Stimulated activated CD4-positive, alpha-beta T cell treated with anti-CD3 and anti-CD28 coated beads, TNF-alpha, amount 100 ng/mL, for 24 hours (primary cell): ENCODE results near the gene PCNT.
"Not testable (repeated sequence)": the region's sequence is repeated elsewhere in the genome, so short reads cannot be mapped to it uniquely, and the experiment has no call there.

Experiments used
- DNase-seq, 3 experiments: peaks; one replicate each; pipeline ENCODE4 v3.0.0-alpha.2; 2020; ENCODE audit warnings: low read depth in 3 of 3

The PCNT gene

DNA sequence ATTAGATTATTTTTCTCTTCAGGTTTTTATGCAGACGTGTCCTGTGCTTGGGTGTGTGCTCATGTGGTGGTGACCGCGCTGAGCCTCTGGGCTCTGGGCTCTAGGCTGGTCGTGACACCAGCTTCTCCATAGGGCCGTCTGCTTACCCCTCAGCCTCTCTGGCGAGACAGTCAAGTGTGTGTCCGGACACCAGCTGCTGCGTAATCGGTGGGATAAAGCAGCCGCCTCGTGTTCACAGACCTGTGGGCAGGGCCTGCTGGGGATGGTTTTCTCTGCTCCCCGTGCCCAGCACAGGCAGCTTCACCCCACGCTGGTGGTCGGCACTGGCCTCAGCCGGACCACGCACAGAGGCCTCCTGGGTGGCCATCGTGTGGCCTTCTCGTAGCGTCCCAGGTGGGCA lies 101.1 kb downstream of the PCNT start:
- DNase-seq, result no peak

DNA sequence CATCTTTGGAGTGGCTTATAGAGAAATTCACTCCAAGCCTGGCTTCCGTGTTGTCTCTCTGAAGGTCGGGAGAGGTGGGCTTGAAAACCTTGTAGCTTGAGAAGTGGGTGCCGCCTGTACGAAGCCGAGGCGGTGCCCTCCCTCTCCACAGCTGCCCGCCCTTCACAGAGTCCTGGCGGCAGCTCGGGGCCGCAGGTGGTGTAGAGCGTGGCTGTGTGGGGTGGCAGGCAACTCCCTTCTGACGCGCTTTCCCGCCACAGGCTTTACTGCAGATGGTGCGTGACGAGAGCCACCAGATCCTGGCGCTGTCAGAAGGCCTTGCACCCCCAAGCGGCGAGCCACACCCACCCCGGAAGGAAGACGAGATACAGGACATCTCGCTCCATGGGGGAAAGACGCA lies 101.6 kb downstream of the PCNT start:
- DNase-seq, result peak in 1 of 3 experiments; percentile 11

DNA sequence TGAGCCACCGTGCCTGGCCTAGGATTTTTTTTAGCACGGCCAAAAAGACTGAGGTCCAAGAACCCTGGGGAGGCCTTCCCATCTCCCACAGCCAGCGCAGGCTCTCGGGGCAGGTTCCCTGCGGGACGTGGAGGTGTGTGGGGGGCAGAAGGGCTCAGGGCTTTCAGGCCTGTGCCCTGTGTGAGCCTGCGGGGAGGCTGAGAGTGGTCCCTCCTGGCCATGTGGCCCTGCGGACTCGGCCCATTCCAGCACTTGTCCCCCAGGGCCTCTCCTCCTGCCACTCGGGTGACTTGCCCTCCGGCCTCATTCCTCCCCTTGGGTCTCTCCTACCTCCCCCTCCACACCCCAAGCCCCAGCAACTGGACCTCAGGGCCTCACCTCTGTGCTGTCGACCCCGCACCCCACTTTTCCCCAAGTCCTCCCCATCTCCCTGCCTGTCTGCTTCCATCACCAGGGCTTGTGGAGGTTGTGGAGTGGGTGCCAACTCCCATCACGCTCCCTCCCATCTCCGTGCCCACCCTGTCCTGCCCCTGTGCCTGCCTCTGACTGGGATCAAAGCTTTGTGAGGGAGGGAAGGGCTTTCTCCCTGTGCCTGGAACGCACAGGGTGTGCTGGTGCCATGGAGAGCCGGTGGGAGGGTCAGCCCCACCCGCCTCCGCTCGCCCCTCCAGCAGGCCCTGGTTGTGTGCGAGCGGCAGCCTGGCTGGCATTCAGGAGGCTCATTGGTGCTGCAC lies 102.5 kb downstream of the PCNT start:
- DNase-seq, result no peak

DNA sequence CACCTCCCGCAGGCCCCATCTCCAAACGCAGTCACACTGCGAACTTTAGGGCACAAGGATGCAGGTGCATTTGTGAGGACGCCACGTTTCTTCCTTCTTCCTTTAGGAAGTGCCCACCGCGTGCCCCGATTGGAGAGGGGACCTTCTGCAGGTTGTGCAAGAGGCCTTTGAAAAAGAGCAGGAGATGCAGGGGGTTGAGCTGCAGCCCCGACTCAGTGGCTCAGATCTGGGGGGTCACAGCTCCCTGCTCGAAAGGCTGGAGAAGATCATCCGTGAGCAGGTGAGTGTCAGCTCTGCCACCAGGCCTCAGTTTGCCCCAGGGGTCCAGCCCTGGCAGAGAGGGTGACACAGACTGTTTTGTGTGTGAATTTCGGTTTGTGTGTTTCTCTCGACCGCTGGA lies 103.6 kb downstream of the PCNT start:
- DNase-seq, result no peak

DNA sequence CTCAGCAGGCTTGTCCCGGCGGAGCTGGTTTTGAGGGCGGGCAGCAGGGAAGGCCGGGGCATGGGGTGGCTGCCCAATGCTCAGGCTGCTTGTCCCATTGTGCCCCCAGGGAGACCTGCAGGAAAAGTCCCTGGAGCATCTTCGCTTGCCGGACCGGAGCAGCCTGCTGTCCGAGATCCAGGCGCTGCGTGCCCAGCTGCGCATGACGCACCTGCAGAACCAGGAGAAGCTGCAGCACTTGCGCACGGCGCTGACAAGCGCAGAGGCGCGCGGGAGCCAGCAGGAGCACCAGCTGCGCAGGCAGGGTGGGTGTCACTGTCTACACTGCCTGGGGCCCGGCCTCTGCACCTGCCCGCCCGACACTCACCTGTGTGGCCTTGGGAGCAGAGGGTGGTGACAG lies 104.3 kb downstream of the PCNT start:
- no peak for DNase-seq

DNA sequence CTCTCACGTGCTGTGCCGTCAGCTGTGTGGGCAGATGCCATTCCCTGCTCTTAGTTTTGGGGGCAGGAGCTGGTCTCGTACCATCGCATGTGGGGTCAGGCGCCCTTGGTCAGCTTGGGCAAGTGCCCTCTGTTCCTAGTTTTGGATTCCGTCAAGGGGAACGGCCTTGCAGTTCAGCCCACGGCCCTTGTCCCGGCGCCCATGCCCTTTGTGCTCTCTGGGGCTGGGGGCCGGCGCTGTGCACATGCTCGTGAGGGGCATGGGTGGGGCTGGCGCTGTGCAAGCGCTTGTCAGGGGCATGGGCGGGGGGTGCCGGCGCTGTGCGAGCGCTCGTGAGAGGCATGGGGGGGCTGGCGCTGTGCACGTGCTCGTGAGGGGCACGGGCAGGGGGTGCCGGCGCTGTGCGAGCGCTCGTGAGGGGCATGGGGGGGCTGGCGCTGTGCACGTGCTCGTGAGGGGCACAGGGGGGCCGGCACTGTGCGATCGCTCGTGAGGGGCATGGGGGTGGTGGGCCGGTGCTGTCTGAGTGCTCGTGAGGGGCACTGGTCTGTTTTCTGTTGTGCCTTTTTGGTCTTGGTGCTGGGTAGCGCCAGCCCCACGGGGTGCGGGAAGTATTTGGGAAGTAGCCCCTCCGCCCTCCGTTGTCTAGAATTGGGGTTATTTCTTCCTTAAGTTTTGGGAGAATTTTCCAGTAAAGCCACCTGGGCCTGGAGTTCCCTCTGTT lies 105.2 kb downstream of the PCNT start:
- DNase-seq, result no peak

DNA sequence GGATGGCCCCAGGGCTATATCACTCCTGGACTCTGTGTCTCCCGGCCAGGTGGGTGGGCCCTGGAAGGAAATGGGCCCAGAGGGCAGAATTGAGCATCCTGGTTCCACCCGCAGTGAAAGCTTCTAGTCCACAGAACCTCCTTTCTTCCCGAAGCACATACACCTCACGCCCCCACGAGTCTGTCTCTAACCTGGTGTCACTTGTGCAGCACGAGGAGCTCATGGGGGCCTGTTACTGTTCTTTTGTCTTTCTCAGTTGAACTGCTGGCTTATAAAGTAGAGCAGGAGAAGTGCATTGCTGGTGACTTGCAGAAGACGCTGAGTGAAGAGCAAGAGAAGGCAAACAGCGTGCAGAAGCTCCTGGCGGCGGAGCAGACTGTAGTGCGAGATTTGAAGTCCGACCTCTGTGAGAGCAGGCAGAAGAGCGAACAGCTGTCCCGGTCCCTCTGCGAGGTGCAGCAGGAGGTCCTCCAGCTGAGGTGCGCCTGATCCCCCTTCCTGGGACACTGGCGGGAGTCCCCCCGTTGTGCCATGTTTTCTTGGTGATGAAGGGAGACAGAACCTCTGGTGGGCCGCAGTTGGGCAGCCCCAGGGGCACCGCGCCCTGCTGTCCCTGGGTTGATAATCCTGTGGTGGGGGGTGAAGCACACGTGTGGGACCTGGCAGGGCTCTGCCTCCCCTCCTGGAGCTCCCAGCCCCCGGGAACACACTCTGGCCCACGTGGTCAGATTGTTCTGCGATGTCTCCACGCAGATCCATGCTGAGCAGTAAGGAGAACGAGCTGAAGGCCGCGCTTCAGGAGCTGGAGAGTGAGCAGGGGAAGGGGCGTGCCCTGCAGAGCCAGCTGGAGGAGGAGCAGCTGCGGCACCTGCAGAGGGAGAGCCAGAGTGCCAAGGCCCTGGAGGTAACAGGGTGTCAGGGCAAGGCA lies 106.1 kb downstream of the PCNT start:
- DNase-seq, result no peak

DNA sequence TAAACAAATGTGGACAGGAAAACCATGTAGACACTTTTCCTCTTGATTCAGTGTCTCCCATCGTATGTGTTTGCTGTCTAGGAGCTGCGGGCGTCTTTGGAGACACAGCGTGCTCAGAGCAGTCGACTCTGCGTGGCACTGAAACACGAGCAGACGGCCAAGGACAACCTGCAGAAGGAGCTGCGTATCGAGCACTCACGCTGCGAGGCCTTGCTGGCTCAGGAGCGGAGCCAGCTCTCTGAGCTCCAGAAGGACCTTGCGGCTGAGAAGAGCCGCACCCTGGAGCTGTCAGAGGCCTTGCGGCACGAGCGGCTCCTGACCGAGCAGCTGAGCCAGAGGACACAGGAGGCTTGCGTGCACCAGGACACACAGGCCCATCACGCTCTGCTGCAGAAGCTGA lies 107.5 kb downstream of the PCNT start:
- DNase-seq, result no peak

DNA sequence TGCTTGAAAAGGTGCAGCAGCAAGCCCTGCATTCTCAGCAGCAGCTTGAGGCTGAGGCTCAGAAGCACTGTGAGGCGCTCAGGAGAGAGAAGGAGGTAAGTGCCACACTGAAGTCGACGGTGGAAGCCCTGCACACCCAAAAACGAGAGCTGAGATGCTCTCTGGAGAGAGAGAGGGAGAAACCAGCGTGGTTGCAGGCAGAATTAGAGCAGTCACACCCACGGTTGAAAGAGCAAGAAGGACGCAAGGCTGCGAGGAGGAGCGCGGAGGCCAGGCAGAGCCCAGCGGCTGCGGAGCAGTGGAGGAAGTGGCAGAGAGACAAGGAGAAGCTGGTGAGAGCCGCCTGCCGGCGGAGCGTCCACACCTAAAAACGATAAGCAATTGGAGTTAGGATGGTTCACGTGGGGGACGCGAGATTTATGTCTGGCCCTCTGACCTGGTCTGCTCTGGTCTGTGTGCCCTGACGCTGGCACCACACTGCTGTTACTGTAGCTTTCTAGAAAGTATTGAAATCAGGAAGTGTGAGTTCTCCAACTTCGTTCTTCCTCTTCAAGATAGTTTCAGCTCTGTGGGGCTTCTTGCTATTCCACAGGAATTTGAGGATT lies 108.0 kb downstream of the PCNT start:
- DNase-seq, result no peak

DNA sequence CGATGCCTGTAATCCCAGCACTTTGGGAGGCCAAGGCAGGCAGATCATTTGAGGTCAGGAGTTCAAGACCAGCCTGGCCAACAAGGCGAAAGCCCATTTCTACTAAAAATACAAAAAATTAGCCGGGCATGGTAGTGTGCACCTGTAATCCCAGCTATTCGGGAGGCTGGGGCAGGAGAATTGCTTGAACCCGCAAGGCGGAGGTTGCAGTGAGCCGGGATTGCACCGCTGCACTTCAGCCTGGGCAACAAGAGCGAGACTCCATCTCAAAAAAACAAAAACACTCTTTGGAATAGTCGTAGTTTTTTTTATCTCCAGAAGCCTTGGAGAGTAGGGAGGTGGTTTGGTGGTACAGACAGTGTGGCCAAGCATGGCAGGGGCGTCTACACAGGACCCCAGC lies 109.2 kb downstream of the PCNT start:
- DNase-seq, result not testable (repeated sequence)

DNA sequence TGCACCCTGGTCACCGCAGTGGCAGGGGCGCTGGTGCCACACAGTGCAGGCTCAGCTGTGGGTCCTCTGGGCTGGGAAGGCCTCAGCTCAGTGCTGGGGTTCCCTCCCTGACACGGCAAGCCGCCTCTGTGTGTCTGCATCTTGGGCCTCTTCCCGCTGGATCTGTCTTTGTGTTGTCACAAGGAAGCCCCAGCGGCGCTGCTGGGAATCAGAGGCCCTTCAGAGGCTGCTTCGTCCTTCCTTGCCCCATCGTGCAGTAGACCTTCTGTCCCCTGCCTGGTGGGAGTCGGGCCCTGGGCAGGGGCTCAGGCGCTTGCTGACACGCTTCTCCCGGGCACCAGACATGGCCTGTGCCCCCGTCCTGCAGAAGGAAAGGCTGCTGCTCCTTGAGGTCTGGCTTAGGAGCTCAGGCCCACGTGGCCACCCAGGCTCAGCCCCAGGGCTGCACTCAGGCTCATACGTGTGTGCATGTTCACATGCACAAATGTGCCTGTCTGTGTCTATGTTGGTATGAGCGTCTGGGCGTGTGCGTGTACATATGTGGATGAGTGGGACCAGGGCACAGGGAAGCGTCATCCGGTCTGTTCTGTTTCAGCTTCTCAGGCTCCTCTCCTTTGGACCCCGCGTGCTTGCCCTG lies 110.5 kb downstream of the PCNT start:
- DNase-seq, result no peak

DNA sequence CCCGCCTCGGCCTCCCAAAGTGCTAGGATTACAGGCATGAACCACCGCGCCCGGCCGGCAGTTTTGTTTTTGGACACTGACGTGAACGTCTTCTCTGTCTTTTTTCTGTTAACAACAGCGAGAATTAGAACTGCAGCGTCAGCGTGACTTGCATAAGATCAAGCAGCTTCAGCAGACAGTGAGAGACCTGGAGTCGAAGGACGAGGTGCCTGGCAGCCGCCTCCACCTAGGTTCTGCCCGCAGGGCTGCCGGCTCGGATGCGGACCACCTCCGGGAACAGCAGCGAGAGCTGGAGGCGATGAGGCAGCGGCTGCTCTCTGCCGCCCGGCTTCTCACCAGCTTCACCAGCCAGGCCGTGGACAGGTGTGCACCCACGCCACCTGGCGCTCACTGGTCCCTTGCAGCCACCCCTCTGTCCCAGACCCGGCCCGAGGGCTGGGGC lies 111.9 kb downstream of the PCNT start:
- DNase-seq, result no peak

DNA sequence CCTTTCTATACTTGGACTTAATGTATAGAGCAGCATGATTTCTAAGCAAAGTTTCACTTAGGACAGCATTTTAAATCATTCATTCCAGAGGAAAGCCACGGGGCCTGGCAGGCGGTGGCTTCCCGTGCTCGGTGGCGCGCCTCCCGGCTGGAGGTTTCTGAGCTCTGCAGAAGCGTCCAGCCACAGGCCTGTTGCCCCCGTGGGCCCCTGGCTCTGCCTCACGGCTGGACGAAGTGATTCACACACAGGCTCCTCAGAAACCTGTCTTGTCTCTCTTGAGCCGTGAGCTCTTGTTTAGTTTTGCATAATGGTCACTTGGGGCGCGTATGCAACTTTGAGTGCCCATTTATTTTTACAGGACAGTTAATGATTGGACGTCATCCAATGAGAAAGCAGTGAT lies 112.7 kb downstream of the PCNT start:
- DNase-seq, result no peak

DNA sequence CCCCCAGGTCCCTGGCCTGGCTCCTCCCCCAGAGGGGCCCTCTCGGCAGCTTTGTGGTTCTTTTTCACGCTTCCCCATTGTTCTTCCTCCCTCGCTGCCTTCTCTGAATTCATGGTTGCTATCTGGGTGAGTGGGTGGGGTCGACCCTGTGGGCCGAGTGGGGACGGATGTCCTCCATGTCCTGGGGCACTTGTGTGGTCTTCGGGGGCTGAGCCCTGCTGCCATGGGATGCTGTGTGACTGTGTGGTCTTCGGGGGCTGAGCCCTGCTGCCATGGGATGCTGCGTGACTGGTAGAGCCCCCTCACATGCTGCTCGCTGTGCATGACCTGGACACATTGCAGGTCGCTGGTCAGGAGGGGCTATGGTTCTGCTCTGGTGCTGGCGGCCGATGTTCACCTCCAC lies 113.1 kb downstream of the PCNT start:
- DNase-seq, result no peak

DNA sequence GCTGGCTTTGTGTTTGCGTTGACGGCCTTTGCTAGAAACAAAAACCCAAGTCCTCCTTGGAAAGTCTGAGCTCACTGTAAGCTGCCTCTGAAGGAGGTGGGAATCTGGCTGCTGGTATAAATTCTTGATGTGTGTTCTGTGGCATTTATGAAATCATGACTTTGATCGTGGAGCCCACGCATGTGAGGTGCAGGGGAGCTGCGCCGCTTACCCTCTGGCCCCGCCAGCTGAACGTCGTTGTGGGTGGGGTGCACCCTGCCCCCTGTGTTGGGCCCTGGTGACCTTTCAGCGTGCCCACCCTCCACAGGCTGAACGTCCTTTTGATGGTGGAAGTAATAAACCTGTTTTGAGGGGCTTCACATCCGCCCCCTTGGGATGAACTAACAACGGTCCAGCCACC lies 113.6 kb downstream of the PCNT start:
- no peak for DNase-seq

DNA sequence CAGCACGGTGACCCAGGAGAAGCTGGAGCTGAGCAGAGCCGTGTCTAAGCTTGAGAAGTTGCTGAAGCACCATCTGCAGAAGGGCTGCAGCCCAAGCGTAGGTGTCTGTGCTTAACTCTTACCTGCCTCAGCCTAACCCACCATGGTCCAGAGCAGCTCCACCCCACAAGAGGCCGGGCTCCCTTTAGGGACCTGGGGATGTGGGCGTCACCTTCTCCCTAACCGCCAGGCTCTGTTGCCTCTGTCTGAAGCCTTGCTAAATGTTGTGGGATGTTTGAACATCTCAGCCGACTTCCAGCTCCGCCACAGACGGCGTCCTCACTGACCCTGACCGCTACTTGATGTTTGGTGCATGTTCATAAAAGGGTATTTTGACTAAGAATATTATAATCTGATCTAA lies 114.3 kb downstream of the PCNT start:
- no peak for DNase-seq

DNA sequence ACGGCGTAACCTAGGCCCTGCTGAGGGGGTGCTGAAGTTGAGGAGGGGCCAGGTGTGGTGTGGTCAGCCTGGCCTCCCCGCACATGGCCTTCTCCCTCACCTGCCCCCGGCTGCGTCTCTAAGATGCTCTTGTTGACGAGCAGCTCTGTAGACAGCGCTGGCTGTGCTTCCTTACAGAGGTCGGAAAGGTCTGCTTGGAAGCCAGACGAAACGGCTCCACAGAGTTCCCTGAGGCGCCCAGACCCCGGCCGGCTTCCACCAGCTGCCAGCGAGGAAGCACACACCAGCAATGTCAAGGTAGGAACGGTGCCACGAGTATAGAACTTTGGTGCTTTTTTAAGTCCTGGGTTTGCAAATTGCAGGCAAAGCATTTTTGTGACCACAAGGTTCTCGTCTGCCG lies 116.0 kb downstream of the PCNT start:
- no peak for DNase-seq

DNA sequence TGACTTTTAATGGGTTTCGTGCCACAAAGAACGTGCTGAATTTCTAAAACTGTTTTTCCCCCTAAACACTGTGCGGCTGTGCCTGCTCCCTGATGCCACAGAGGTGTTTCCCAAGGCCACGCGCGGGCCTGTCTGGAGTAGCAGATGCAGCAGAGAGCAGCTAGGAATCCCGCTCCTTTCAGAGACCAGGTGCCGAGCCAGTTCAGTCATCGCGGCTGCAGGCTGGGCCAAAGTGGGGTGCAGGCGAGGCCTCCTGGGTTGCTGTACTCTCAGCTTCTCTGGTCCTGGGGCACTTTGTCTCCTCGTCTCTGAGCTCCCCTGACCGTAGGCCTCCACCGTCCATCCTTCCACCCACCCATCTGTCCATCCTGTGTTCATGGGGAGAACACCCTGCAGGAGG lies 117.4 kb downstream of the PCNT start:
- no peak for DNase-seq

DNA sequence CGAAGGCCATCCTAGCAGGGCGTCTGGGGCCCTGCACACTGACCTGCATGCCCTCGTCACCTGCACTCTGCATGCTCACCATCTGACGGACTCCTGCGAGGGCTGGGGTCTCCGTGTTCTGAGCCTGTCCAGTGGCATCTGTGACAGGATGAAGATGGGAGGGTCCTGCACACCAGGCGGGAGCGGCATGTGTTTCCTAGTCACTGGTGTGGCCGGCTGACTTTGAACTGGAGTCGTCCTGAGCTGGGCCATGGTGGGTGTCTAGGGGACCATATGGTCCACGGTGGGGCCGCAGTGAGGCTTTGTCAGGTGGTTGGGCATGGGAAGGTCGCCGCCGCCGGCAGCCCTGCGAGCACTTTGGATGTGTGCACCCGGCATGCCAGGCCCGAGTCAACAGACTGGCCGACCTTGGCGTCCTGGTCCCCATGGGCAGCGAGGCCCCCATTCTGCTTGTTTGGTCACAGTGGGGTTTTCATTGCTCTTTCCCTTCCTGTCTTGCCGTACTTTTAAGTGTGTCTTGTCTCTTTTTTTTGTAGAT lies 118.1 kb downstream of the PCNT start:
- no peak for DNase-seq

DNA sequence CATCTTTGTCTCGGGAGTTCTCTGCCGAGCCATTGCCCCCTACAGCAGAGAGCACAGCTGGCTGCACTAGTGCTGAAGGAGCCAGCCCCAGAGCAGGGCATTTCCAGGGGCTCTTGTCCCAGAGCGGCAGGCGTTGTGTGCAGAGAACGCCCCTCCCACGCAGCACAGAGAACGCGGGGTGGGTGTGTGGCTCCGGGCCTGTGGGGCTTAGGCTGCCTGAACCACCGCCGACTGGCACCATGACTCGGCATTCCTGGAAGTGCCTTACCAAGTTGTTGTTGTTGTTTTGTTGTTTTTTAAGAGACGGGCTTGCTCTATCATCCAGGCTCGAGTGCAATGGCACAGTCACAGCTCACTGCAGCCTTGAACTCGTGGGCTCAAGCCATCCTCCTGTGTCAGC lies 119.0 kb downstream of the PCNT start:
- DNase-seq, result no peak

DNA sequence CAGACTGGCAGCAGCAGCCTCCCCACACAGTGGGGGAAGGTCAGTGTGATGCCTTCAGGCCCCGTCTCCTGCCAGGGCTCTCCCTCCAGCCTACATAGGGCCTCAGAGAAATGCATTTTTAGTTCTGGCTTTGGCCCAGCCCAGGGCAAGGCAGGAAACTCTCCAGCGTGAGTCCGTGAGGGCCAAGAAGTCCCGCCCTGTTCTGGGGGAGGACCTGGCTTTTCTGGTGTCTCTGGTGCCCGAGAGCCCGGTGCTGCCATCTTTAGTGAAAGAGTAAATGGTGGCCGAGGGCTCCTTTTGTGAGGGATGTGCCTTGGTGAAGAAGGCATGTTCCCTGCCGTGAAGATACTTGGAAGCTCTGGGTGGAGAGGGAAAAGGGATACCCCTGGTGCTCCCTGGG lies 120.0 kb downstream of the PCNT start:
- DNase-seq, result no peak
